Thyroid gland (tissue), 4 donors: ENCODE measurements around the gene SLC25A26. TPM values are rescaled to one million over a fixed set of nuclear protein-coding genes. Genes with fewer than 3 reads are reported as not detected.

Source experiments
- DNase-seq, 2 donors: peaks; one replicate each; pipeline ENCODE4 v3.0.0-alpha.2; 2019
- H3K27ac ChIP-seq, 3 donors: fragments of 200-600 bp; sonication (generic); 1 replicate in 2 of 3; 2 replicates in 1 of 3; pipeline ENCODE4 v1.5.1; 2016 to 2019; ENCODE audit warnings: mild to moderate bottlenecking in 1 of 3, moderate library complexity in 1 of 3
- H3K27me3 ChIP-seq: fragments of 200-600 bp; sonication (generic); one replicate; pipeline ENCODE4 v1.5.1; 2019
- H3K36me3 ChIP-seq, 2 donors: fragments of 200-600 bp; sonication (generic); one replicate each; pipeline ENCODE4 v1.5.1; 2016 to 2019
- H3K4me1 ChIP-seq, 2 donors: fragments of 200-600 bp; sonication (generic); one replicate each; pipeline ENCODE4 v1.5.1; 2017 to 2019
- H3K4me3 ChIP-seq, 3 donors: fragments of 200-600 bp; sonication (generic); replicated peaks in 1 of 3; 1 replicate in 2 of 3; 2 replicates in 1 of 3; pipeline ENCODE4 v1.5.1; 2016; ENCODE audit warnings: mild to moderate bottlenecking in 1 of 3
- H3K9me3 ChIP-seq: fragments of 200-600 bp; sonication (generic); one replicate; pipeline ENCODE4 v1.5.1; 2017
- POLR2A ChIP-seq, 2 donors: fragments of 450-650 bp; IDR thresholded peaks; one replicate each; pipeline ENCODE4 v1.6.1; 2017; ENCODE audit warnings: antibody characterized with exemption in 2 of 2, mild to moderate bottlenecking in 2 of 2, moderate library complexity in 1 of 2
- WGBS, 2 donors: methylation state at CpG; one replicate each; pipeline ENCODE4 v1.1.5; 2017; 5-methylcytosine and 5-hydroxymethylcytosine counted together
- intact Hi-C: fragments of 100-400 bp; cut with DNase I; formaldehyde crosslinking; loops from one replicate; pipeline ENCODE4 v1.15.1; 2023
- total RNA-seq, 4 donors: library from RNA; depleted of rRNA; stranded (reverse); fragments of >200 nt; gene quantifications; one replicate each; pipeline ENCODE4 v1.2.3, GENCODE V29; 2016
- TF ChIP-seq, protein P1 (sequence below), 6 experiments: fragments of 200-600 bp in 3 of 6; fragments of 450-650 bp in 3 of 6; sonication (generic) in 3 of 6; IDR thresholded peaks; one replicate each; pipeline ENCODE4 v1.5.1; 2016 to 2019; ENCODE audit warnings: antibody characterized with exemption in 6 of 6, mild to moderate bottlenecking in 2 of 6, inconsistent platforms in 1 of 6, moderate library complexity in 1 of 6

The SLC25A26 gene
- total RNA-seq, 4 donors from 2014 or later = 30.9 to 34.7 (median 32.4) TPM

DNA sequence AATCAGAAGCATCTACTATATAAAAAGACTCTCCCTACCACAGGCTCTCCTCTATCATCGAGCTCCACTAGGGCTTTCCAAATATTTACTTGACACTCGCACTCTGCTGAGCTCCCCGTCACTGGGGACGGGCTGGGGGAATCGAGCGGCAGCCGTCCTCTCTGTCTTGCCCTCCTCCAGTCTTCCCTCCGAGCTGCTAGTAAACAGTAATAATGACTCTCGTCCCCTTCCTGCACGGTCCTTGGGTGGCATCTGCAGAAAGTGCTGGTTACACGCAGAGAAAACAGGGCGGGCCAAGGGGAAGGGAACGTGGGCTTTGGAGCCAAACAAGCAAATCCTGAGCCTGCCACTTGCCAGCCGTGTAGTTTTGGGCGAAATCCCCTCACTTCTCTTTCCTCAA, 183.4 kb downstream of the SLC25A26 start:
- H3K4me1 ChIP-seq = peaks cover 8 to 14% of the 10 kb centered on the region in 2 donors
- no peaks in the 10 kb centered on the region for H3K9me3 ChIP-seq
- H3K27ac ChIP-seq = no peak overlapping the region
- DNase-seq = no peak
- H3K4me3 ChIP-seq = no peak overlapping the region
- H3K27me3 ChIP-seq = no peaks in the 10 kb centered on the region
- H3K36me3 ChIP-seq = peaks cover 18 to 21% of the 10 kb centered on the region in 2 donors
- TF ChIP-seq, protein P1, sequence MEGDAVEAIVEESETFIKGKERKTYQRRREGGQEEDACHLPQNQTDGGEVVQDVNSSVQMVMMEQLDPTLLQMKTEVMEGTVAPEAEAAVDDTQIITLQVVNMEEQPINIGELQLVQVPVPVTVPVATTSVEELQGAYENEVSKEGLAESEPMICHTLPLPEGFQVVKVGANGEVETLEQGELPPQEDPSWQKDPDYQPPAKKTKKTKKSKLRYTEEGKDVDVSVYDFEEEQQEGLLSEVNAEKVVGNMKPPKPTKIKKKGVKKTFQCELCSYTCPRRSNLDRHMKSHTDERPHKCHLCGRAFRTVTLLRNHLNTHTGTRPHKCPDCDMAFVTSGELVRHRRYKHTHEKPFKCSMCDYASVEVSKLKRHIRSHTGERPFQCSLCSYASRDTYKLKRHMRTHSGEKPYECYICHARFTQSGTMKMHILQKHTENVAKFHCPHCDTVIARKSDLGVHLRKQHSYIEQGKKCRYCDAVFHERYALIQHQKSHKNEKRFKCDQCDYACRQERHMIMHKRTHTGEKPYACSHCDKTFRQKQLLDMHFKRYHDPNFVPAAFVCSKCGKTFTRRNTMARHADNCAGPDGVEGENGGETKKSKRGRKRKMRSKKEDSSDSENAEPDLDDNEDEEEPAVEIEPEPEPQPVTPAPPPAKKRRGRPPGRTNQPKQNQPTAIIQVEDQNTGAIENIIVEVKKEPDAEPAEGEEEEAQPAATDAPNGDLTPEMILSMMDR (IDR thresholded peaks at IDR 0.05) = no peak
- TF ChIP-seq POLR2A (IDR thresholded peaks at IDR 0.05) = no peak
- intact Hi-C loops = loop anchor here (10.0 kb wide), 1 partner anchor 181 kb away; no protein-coding TSS in a partner anchor
- 80 to 84% methylated on average over 15 of the region's 15 CpGs for WGBS, 2 donors

DNA sequence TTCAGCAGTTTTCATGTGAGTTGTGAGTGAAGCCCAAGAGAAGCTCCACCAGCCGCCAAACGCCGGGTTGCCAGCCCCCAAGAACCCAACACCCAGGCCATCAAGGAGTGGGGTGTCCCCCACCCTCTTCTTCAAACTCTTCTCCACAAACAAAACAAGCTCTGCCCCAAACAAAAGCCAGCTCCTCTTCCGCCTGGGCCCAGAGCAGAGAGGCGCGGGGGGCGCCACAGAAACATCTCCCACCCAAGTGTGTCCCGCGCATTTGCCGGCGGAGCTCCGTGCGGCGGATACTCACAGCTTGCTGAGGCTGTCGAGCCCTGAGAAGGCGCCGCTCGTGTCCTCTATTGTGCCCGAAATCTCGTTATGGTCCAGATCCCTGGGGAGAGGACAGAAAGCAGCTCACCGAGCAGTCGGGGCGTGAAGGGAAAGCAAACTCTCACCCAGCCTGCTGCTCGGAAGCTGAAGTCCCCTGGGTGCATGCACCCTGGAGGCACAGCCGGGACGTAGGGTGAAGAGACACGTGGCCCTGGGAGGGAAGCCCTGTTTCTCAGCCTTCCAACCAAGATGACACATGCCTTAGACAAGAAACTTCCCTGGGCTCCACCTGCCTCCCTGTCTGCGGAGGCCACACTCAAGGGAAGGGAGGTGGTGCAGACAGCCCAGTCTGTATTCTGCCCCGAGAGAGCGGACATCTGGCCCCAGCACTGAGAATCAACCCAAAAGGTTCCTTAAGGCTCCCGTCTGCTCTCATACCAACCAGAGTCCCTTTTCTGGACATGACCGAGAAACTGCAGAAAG, 184.3 kb downstream of the SLC25A26 start:
- no peak overlapping the region for H3K27ac ChIP-seq
- peaks cover 25% of the 10 kb centered on the region in 2 donors for H3K36me3 ChIP-seq

DNA sequence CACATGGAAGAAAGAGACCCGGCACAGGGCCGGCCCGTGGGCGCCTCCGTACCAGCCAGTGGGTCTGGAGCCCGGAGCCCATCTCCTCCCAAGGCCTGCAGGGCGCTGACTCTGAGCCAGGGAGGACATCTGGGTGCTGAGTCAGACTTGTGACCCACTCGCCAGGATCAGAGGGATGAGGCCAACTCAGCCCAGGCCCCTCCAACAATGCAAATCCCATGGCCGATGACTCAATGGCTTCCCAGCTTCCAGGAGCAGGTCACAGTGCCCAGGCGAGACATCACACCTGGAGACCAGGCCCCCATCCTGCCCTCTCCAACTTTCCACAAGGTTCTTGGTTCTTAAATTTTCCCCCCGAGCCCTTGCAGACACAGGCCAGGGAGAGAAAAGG, 184.9 kb downstream of the SLC25A26 start:
- Histone ChIP-seq H3K9me3 (no peaks in the 10 kb centered on the region), H3K27ac (no peak overlapping the region), H3K36me3 (peaks cover 25 to 31% of the 10 kb centered on the region in 2 donors), H3K4me3 (no peak overlapping the region), H3K27me3 (no peaks in the 10 kb centered on the region), H3K4me1 (peaks cover 8 to 12% of the 10 kb centered on the region in 2 donors)
- intact Hi-C loops = loop anchor here (5.0 to 10.0 kb wide), 2 partner anchors 179 to 412 kb away; no protein-coding TSS in a partner anchor
- DNase-seq = no peak
- no peak for TF ChIP-seq POLR2A (IDR thresholded peaks at IDR 0.05)
- TF ChIP-seq, protein P1 (IDR thresholded peaks at IDR 0.05) = no peak
- WGBS, 2 donors = 90% methylated on average over 9 to 11 of the region's 11 CpGs

More for the DNA sequence above, 184.3 kb downstream of the SLC25A26 start:
- intact Hi-C loops = loop anchor here (5.0 to 10.0 kb wide), 2 partner anchors 180 to 412 kb away; no protein-coding TSS in a partner anchor
- Histone ChIP-seq H3K27me3 (no peaks in the 10 kb centered on the region), H3K4me3 (no peak overlapping the region), H3K4me1 (peaks cover 8 to 14% of the 10 kb centered on the region in 2 donors), H3K9me3 (no peaks in the 10 kb centered on the region)
- DNase-seq = no peak
- TF ChIP-seq, protein P1 (IDR thresholded peaks at IDR 0.05) = no peak
- TF ChIP-seq POLR2A (IDR thresholded peaks at IDR 0.05) = no peak
- 94 to 98% methylated on average over 25 to 29 of the region's 32 CpGs for WGBS, 2 donors

DNA sequence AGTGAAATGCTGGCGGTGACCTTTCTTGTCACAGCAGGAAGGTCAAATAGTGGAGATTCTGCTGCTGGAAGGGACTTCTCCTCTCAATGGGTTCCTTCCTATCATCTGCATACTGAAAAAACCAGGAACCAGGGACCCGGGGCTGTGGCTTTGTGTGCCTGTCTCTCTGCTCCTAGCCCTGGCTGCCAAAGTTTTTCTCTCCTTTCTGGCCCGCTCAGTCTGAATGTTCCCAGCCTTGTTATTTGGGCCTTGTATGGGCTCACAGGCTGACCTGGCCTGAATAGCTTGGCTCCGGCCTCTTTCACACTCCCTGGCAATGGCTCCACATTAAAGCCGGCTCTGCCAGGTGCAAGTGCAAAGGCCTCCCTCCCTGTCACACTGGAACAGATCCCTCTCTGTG, 185.4 kb downstream of the SLC25A26 start:
- Histone ChIP-seq H3K27ac (no peak overlapping the region), H3K27me3 (no peaks in the 10 kb centered on the region), H3K4me3 (no peak overlapping the region), H3K4me1 (peaks cover 6 to 8% of the 10 kb centered on the region in 2 donors), H3K36me3 (peaks cover 25 to 31% of the 10 kb centered on the region in 2 donors), H3K9me3 (no peaks in the 10 kb centered on the region)
- 94 to 96% methylated on average over 5 of the region's 5 CpGs for WGBS, 2 donors
- no peak for DNase-seq
- TF ChIP-seq, protein P1 (IDR thresholded peaks at IDR 0.05) = no peak
- TF ChIP-seq POLR2A (IDR thresholded peaks at IDR 0.05) = no peak
- intact Hi-C loops = loop anchor here (5.0 to 10.0 kb wide), 2 partner anchors 179 to 411 kb away; no protein-coding TSS in a partner anchor
